Ovary (tissue), 3 donors: Measurements from ENCODE around the gene ERAP2.

Source experiments
- CTCF ChIP-seq, 3 donors: fragments of 450-650 bp in 2 of 3; fragments of 200-600 bp in 1 of 3; IDR thresholded peaks; one replicate each; pipeline versions ENCODE4 v1.5.1 to v1.8.0; 2016 to 2022; ENCODE audit warnings: antibody characterized with exemption in 3 of 3, mild to moderate bottlenecking in 1 of 3
- EP300 ChIP-seq: sonication (generic); formaldehyde crosslinking; IDR thresholded peaks from one replicate; pipeline ENCODE4 v1.6.1; 2017; ENCODE audit warnings: antibody characterized with exemption
- donor health status: DM: no; HTN: no; CAD: no.

- TF ChIP-seq CTCF (IDR thresholded peaks at IDR 0.05), result no peak
- TF ChIP-seq EP300, result no peak
These were observed 36.9 kb downstream of the ERAP2 start for GRCh38 chr5:96913233-96913632.
